HK-2 (cell line): Measurements from ENCODE around the gene KDM5A.
"Not testable (repeated sequence)": the region's sequence is repeated elsewhere in the genome, so short reads cannot be mapped to it uniquely, and the experiment has no call there.

ENCODE experiments used
- DNase-seq: peaks from one replicate; pipeline ENCODE4 v3.0.0-alpha.2; 2018; ENCODE audit not compliant: unreplicated experiment

Gene KDM5A

DNA sequence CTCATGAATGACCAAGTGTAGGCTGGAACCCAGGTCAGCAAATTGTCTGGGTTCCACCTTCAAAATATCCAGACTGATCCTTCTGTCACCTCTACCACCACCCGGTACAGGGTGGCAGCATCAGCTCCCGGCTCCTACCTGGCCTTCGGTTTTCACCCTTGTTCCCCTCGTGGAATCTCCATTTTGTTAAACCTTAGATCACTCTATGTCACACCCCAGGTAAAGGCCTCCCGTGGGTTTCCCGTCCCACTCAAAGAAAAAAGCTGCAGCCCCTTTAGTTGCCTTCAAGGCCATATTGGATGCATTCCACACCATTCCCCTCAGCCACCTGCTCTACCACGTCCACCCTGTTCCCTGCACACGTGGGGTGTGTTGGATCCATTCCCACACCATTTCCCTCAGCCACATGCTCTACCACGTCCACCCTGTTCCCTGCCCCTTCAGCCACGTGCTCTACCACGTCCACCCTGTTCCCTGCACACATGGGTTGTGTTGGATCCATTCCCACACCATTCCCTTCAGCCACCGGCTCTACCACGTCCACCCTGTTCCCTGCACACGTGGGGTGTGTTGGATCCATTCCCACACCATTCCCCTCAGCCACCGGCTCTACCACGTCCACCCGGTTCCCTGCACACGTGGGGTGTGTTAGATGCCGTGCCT, 150.3 kb downstream of the KDM5A start:
- DNase-seq: no peak

DNA sequence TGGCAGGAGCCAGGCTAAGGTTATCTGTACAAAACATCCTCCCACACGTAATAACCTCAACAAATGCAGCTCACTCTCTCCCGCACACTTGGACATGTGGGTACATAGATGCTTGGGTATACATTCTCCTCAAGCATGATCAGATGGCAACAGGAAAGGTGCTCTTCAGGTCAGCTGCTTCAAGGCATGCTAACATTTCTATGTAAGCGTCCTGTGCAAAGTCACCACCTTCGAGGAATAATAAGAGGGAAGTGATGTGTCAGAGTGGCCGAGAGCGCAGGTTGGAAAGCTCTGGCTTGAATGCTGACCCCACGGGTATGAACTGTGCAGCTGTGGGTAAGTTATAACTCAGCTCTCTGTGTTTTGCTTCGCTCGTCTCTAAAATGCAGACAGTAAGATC, 151.0 kb downstream of the KDM5A start:
- no peak for DNase-seq

DNA sequence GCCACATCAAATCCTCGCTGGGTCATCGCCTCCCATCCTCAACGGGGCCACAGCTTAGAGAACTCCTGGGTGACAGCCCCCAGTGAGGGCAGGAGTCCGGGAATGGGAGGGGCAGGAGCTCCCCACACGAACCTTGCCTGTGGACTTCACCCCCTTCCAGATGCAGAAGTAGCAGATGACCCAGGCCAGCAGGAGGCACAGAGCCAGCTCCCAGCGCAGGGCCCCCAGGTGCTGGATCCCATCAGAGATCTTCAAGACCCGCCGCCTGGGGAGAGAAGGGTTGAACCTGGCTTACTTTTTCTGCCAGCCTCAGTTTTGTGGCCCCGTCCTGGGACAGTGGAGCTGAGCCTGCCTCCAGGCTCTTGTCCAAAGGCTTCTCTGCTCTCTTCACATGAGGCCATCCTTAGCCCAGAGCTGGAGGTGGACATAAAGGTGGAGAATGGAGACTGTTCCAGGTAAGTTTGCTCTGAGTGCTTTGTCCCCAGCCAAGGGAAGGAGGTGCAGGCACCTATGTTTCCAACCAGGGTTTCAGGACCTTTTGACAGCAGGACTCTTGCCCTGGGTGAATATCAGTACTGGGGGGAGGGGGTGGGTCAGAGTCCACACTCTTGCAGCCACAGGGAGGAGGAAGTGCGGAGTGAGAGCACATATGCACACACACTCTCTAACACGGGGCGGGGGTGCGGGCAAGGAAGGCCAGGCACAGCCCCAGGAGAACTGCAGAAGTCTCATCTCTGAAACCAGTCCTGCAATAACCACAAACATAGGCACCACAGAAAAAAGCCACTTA, 151.9 kb downstream of the KDM5A start:
- DNase-seq: no peak

DNA sequence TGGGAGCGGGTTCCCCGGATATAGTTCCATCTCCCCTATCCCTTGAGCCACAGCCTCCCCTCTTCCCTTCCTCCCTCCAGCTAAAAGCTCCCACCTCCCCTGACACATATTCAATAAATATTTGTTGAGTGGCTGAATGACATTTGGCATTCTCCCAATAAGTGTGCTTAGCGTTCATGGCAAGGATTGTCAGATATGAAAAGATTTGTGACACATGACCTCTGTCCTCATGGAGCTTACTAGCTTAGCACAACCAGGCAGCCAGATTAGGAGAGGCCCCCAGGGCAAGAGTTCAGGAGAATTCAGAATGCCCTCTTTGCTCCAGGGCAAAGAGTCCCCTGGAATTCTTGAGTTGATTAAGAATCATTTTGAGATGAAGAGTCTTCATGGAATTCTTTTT, 152.7 kb downstream of the KDM5A start:
- DNase-seq: no peak

DNA sequence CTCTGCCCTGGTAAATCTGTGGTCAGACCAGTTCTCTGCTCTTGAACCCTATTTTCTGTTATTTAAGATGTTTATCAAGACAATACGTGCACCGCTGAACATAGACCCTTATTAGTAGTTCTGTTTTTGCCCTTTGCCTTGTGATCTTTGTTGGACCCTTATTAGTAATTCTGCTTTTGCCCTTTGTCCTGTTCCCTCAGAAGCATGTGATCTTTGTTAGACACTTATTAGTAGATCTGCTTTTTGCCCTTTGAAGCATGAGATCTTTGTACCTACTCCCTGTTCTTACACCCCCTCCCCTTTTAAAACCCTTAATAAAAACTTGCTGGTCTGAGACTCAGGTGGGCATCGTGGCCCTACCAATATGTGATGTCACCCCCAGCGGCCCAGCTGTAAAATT, 153.2 kb downstream of the KDM5A start:
- DNase-seq: not testable (repeated sequence)

DNA sequence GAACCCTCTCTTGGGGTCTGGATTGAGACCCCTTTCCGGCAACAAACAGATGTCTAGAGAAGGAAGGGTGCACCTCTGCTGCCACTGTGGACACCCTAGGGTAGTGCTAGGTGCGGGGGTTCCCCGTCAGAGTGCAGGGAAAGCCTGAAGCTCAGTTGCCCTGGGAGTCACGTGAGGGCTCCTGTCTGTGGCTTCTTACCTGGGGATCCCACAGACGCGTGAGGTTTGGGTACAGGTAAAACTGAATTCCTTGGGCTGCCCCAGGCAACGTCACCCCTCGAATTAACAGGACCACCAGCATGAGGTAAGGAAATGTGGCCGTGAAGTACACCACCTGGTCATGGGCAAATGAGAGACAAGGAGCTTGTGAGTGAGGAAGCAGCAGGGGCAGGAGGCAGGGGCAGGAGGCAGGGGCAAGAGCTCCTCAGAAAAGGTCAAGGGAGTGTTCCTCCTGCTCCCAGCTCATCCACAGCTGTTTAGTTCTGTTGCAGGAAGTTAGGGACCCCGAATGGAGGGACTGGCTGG, 154.2 kb downstream of the KDM5A start:
- DNase-seq: no peak

DNA sequence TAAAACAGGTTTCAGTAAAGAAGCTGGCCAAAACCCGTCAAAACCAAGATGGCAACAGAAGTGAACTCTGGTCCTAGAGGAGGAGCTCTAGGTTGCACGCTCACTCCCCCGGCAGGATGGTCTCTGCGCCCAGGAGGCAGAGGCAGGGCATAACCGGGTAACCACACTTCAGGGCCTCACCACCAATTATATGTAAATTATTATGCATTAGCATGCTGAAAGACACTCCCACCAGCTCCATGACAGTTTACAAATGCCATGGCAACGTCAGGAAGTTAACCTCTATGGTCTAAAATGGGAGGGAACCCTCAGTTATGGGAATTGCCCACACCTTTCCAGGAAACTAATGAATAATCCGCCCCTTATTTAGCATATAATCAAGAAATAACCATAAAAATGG, 155.1 kb downstream of the KDM5A start:
- DNase-seq: no peak

DNA sequence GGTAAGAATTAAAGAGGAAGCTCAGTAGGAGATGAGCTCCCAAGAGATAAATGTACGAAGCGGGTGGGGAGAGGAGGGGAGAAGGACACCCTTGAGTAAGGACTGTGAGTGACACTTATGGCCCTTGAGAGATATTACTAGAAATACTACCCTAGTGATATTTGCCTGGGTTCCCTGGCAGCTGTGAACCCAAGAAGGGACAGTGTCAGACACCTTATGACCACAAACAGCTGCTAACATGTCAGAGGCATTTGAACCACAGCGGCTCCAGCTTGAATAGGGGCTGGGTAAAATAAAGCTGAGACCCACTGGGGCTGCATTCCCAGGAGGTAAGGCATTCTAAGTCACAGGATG, 155.5 kb downstream of the KDM5A start:
- no peak for DNase-seq

DNA sequence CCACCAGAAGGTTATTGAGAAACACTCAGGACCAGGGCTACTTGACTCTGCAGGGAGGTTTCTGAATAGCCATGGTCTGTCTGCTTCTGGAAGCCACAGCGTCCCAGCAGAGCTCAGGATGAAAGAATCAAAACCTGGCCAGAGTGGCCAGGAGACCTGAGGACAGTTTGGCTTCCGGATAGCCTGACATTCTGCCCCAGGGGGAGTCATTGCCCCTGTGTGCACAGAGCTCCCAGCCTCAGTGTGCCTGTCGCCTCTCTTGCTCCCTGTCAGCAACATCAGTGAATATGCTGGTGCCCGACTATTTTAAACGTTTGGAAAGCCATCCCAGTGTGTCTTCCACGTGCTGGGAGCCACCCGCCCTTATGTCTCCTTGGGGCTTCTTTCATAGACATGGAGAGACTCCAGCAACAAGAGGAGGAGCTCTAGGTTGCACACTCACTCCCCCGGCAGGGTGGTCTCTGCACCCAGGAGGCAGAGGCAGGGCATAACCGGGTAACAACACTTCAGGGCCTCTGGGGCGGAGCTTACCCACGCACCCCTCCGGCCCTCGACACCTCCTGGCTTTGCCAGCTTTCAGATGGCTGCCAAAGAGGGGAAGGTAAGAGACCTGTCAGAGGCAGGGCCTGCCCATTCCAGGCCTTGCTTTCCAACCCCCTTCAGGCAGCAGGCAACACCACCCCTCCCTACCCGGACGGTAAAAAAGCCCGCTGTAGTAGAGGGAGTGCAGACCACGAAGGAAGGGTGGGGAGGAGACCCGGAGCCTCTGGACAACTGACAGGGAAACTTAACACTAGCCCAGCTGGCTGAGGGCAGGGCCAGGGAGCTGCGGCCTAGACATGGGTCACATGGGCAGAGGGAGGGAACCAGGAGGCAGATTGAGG, 156.1 kb downstream of the KDM5A start:
- DNase-seq: no peak

DNA sequence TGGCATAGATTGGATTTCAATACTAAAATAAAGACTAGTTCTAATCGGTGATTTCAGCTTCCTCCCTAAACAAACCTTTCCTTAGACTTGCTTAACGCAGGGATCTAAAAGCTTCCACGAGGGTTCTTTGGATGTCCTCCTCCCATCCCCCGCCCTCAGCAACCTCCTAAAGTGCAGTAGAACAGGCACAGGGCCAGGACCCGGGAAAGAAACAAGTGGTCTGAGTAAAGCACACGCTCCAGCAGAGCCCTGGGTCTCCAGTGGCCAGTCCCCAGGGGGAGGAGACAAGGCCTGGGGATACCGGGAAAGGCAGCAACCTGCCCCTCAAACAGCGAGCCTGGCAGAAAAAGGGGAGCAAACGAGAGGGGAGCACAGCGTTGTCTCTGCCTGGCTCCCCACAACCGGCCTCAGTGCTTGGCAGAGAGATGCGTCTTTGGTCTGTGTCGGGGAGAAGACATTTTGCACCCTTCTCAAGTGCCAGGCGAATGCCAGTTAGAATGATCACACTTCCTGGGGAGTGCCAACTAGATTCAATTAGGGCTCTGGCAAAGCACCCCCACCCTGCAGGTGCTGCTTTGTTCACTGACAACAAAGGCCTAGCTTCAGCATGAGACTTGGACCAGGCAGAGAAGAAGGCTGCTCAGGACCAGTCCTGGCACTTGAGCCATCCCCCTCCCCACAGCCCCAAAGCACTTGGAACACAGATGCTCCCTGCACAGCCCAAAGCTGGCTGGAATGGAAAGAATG, 158.0 kb downstream of the KDM5A start:
- DNase-seq: no peak
